CD14-positive monocyte (primary cell): ENCODE measurements around the gene DDX10. TPM values are rescaled to one million over a fixed set of nuclear protein-coding genes. Genes with fewer than 3 reads are reported as not detected.

Experiments
- DNase-seq, 3 donors: peaks; one replicate each; pipeline ENCODE4 v3.0.0-alpha.2; 2011 to 2022
- H2AFZ ChIP-seq: 2 replicates; pipeline ENCODE4 v1.6.0; 2012; ENCODE audit warnings: mild to moderate bottlenecking, low read depth, low read length, inconsistent platforms; ENCODE audit not compliant: insufficient read depth, poor library complexity, severe bottlenecking
- H3K27ac ChIP-seq, 2 donors: 1 replicate in 1 of 2; 2 replicates in 1 of 2; pipeline ENCODE4 v1.5.1; 2012 to 2013; ENCODE audit warnings: low read length in 2 of 2, control low read depth in 1 of 2, inconsistent platforms in 1 of 2, low read depth in 1 of 2, mild to moderate bottlenecking in 1 of 2
- H3K27me3 ChIP-seq, 2 donors: one replicate each; pipeline versions ENCODE4 v1.6.0 to v1.6.1; 2011 to 2013; ENCODE audit warnings: low read length in 2 of 2; ENCODE audit not compliant: control insufficient read depth in 2 of 2, insufficient read depth in 2 of 2
- H3K36me3 ChIP-seq, 2 donors: replicated peaks in 1 of 2; 1 replicate in 1 of 2; 2 replicates in 1 of 2; pipeline versions ENCODE4 v1.5.1 to v1.6.1; 2012 to 2013; ENCODE audit warnings: low read length in 2 of 2, control low read depth in 1 of 2, inconsistent platforms in 1 of 2, mild to moderate bottlenecking in 1 of 2; ENCODE audit not compliant: insufficient read depth in 2 of 2, control insufficient read depth in 1 of 2
- H3K4me1 ChIP-seq, 2 donors: 1 replicate in 1 of 2; 2 replicates in 1 of 2; pipeline versions ENCODE4 v1.5.1 to v1.6.1; 2012 to 2013; ENCODE audit warnings: low read length in 2 of 2, control low read depth in 1 of 2, inconsistent platforms in 1 of 2, mild to moderate bottlenecking in 1 of 2, moderate library complexity in 1 of 2; ENCODE audit not compliant: insufficient read depth in 2 of 2, control insufficient read depth in 1 of 2
- H3K4me2 ChIP-seq: replicated peaks from 2 replicates; pipeline ENCODE3; 2012; ENCODE audit warnings: low read length, moderate library complexity, mild to moderate bottlenecking; ENCODE audit not compliant: poor library complexity, severe bottlenecking; ENCODE audit errors: extremely low read depth
- H3K4me3 ChIP-seq, 3 experiments: fragments of 200-600 bp in 1 of 3; sonication (generic) in 1 of 3; replicated peaks in 1 of 3; 1 replicate in 2 of 3; 2 replicates in 1 of 3; pipeline ENCODE4 v1.5.1; 2011 to 2013; ENCODE audit warnings: low read length in 3 of 3, mild to moderate bottlenecking in 3 of 3, control low read depth in 2 of 3, low read depth in 2 of 3, inconsistent platforms in 1 of 3, moderate library complexity in 1 of 3
- H3K79me2 ChIP-seq: 2 replicates; pipeline ENCODE4 v1.6.0; 2012; ENCODE audit warnings: mild to moderate bottlenecking, control low read depth, inconsistent platforms, low read length, moderate library complexity; ENCODE audit not compliant: insufficient read depth
- H3K9ac ChIP-seq: 2 replicates; pipeline ENCODE4 v1.6.0; 2017; ENCODE audit warnings: low read length, mild to moderate bottlenecking; ENCODE audit not compliant: insufficient read depth, poor library complexity, severe bottlenecking
- H3K9me3 ChIP-seq, 2 donors: replicated peaks in 1 of 2; 1 replicate in 1 of 2; 2 replicates in 1 of 2; pipeline versions ENCODE4 v1.5.1 to v1.6.1; 2012 to 2013; ENCODE audit warnings: low read length in 2 of 2, control low read depth in 1 of 2; ENCODE audit not compliant: control insufficient read depth in 1 of 2, insufficient read depth in 1 of 2
- H4K20me1 ChIP-seq: 2 replicates; pipeline ENCODE4 v1.6.0; 2012; ENCODE audit warnings: mild to moderate bottlenecking, low read length, control low read depth, moderate library complexity; ENCODE audit not compliant: insufficient read depth
- H3K27ac Mint-ChIP-seq, 7 donors: one replicate each; pipeline ENCODE4 v1.8.0; 2020; ENCODE audit warnings: mild to moderate bottlenecking in 7 of 7, mixed read lengths in 7 of 7, moderate library complexity in 6 of 7, inconsistent platforms in 2 of 7
- H3K27me3 Mint-ChIP-seq, 3 donors: one replicate each; pipeline ENCODE4 v1.8.0; 2021 to 2022; ENCODE audit warnings: low read depth in 3 of 3, mild to moderate bottlenecking in 3 of 3, mixed read lengths in 3 of 3, moderate library complexity in 3 of 3, inconsistent platforms in 1 of 3
- H3K36me3 Mint-ChIP-seq, 2 donors: one replicate each; pipeline ENCODE4 v1.8.0; 2020; ENCODE audit warnings: mixed read lengths in 2 of 2, inconsistent platforms in 1 of 2, mild to moderate bottlenecking in 1 of 2
- H3K4me1 Mint-ChIP-seq: one replicate; pipeline ENCODE4 v1.8.0; 2020; ENCODE audit warnings: mild to moderate bottlenecking, mixed read lengths
- H3K4me3 Mint-ChIP-seq, 2 donors: one replicate each; pipeline ENCODE4 v1.8.0; 2020; ENCODE audit warnings: mild to moderate bottlenecking in 2 of 2, mixed read lengths in 2 of 2, moderate library complexity in 1 of 2
- H3K9me3 Mint-ChIP-seq, 7 donors: one replicate each; pipeline ENCODE4 v1.8.0; 2020 to 2022; ENCODE audit warnings: mixed read lengths in 7 of 7, mild to moderate bottlenecking in 6 of 7, moderate library complexity in 6 of 7, inconsistent platforms in 2 of 7
- whole genome bisulfite sequencing: methylation state at CpG from one replicate; pipeline ENCODE4 v1.1.5; 2013; ENCODE audit warnings: missing lambda C conversion rate; ENCODE audit not compliant: insufficient coverage; 5-methylcytosine and 5-hydroxymethylcytosine counted together
- intact Hi-C, 2 donors: fragments of 100-400 bp; cut with micrococcal nuclease; formaldehyde crosslinking; loops; one replicate each; pipeline versions ENCODE4 v1.15.0 to v1.15.1; 2023
- polyA plus RNA-seq, 3 donors: library from polyadenylated mRNA; depleted of rRNA in 1 of 3; unstranded in 2 of 3; stranded (reverse) in 1 of 3; fragments of 300-500 nt in 2 of 3; fragments of >200 nt in 1 of 3; fragmentation: Illumina TruSeq in 2 of 3; gene quantifications; 1 replicate in 2 of 3; 2 replicates in 1 of 3; pipeline ENCODE4 v1.2.3, GENCODE V29; 2012 to 2021
- TF ChIP-seq, protein P1 (sequence below): fragments of 200-600 bp; IDR thresholded peaks from one replicate; pipeline ENCODE4 v1.8.0; 2022; ENCODE audit warnings: antibody characterized with exemption, mild to moderate bottlenecking

The DDX10 gene
- polyA plus RNA-seq, 3 donors = 5.0 to 6.3 (median 5.3) TPM

DNA sequence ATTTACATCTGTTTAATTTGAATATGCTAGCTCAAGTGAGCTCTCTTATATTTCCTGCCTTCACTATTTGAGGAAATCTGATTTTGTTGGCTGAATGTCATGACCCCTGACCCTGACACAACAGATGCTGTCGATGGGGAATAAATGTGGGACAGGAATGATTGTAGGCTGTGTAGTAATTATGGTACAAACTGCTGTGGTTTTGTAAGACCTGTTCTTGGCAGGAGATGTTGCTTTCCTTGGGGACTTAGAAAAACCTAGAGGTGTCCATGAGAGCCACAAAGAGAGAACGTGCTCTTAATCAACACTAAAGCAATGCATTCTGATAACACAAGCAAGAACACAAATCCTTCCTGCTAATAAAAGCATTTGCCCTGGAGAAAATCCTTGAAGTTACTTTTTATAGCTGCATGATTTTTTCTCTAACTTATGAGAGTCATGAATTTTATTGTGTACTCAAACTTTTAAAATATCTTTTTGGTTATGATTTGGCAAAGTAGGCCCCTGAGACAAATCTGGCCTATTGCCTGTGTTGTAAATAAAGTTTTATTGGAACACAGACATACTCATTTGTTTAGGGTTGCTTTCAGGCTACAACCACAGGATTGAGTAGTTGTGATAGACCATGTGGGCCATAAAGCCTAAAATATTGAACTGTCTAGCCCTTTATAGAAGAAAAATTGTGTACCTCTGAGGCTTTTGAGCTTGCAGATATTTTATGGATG lies 90.2 kb downstream of the DDX10 start:
- no peak overlapping the region for H3K4me2 ChIP-seq

DNA sequence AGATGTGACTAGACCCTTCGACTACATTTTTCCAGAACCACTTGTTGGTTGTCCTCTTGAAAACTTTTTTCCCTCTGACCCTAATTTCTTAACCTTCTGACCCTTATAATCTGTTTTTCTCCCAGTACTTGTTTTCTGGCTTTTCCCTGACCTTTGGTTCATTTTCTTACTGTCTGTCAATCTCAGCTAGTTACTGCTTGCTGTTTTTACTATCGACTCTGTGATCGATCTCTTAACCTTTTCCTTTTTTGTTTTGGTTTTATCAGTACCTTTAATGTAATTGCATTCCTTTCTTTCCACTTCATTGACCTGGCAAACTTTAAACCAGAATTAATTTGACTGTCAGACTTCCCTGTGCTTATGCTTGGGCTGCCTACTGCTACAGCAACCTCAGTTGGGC lies 92.8 kb downstream of the DDX10 start:
- Histone ChIP-seq H3K9ac (no peak overlapping the region), H3K4me2 (no peak overlapping the region), H4K20me1 (no peaks in the 10 kb centered on the region), H3K9me3 (no peaks in the 10 kb centered on the region), H2AFZ (no peak overlapping the region), H3K79me2 (no peaks in the 10 kb centered on the region), H3K27ac (no peak overlapping the region), H3K4me1 (no peaks in the 10 kb centered on the region), H3K36me3 (no peaks in the 10 kb centered on the region), H3K4me3 (no peak overlapping the region), H3K27me3 (no peaks in the 10 kb centered on the region)
- intact Hi-C loops = no loop called here
- H3K9me3 Mint-ChIP-seq = no peaks in the 10 kb centered on the region
- no peak overlapping the region for H3K4me3 Mint-ChIP-seq
- 100% methylated on average over 1 of the region's 3 CpGs for WGBS
- DNase-seq = no peak
- no peaks in the 10 kb centered on the region for H3K4me1 Mint-ChIP-seq
- no peak overlapping the region for H3K27ac Mint-ChIP-seq
- peaks cover 0 to 1% (median 0%) of the 10 kb centered on the region in 3 donors for H3K27me3 Mint-ChIP-seq
- H3K36me3 Mint-ChIP-seq = no peaks in the 10 kb centered on the region
- TF ChIP-seq, protein P1, sequence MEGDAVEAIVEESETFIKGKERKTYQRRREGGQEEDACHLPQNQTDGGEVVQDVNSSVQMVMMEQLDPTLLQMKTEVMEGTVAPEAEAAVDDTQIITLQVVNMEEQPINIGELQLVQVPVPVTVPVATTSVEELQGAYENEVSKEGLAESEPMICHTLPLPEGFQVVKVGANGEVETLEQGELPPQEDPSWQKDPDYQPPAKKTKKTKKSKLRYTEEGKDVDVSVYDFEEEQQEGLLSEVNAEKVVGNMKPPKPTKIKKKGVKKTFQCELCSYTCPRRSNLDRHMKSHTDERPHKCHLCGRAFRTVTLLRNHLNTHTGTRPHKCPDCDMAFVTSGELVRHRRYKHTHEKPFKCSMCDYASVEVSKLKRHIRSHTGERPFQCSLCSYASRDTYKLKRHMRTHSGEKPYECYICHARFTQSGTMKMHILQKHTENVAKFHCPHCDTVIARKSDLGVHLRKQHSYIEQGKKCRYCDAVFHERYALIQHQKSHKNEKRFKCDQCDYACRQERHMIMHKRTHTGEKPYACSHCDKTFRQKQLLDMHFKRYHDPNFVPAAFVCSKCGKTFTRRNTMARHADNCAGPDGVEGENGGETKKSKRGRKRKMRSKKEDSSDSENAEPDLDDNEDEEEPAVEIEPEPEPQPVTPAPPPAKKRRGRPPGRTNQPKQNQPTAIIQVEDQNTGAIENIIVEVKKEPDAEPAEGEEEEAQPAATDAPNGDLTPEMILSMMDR = no peak

More for the DNA sequence above, 90.2 kb downstream of the DDX10 start:
- H3K4me1 Mint-ChIP-seq = peaks cover 5% of the 10 kb centered on the region
- Histone ChIP-seq H3K9ac (no peak overlapping the region), H3K36me3 (no peaks in the 10 kb centered on the region), H4K20me1 (no peaks in the 10 kb centered on the region), H2AFZ (no peak overlapping the region), H3K9me3 (no peaks in the 10 kb centered on the region), H3K27ac (no peak overlapping the region), H3K4me3 (no peak overlapping the region), H3K27me3 (no peaks in the 10 kb centered on the region), H3K4me1 (no peaks in the 10 kb centered on the region), H3K79me2 (no peaks in the 10 kb centered on the region)
- intact Hi-C loops = no loop called here
- H3K9me3 Mint-ChIP-seq = no peaks in the 10 kb centered on the region
- no peak for DNase-seq
- H3K36me3 Mint-ChIP-seq = peaks cover 0 to 2% of the 10 kb centered on the region in 2 donors
- peaks cover 0 to 1% (median 0%) of the 10 kb centered on the region in 3 donors for H3K27me3 Mint-ChIP-seq
- no peak overlapping the region for H3K4me3 Mint-ChIP-seq
- WGBS = no CpG with 5 or more reads among the region's 2 CpGs
- TF ChIP-seq, protein P1 = no peak
- H3K27ac Mint-ChIP-seq = no peak overlapping the region
